ENCODE data around the gene MICAL3. TPM values are rescaled to one million over a fixed set of nuclear protein-coding genes. Genes with fewer than 3 reads are reported as not detected.
A peak's percentile ranks its signal among the peaks of the same experiment; 100 is the strongest.

The MICAL3 gene
- 186 and 197 TPM in 2 replicates for total RNA-seq (2011; cell fraction: chromatin; rRNA removed; ENCODE audit: low replicate concordance)
- total RNA-seq (2011; cell fraction: nucleolus; rRNA removed): 71.9 and 74.6 TPM in 2 replicates
- 116 and 129 TPM in 2 replicates for total RNA-seq (2011; cell fraction: nucleoplasm; rRNA removed)
- 9.5 and 14.0 TPM in 2 replicates for total RNA-seq (2014; rRNA removed)
- 15.7 and 17.8 TPM in 2 replicates for total RNA-seq (2014; rRNA removed; fragmentation: Illumina TruSeq; extraction: Trizol)
- total RNA-seq (2015; rRNA removed; fragmentation: Illumina TruSeq; extraction: Trizol): 9.3 and 10.3 TPM in 2 replicates
- total RNA-seq (2021): 32.1 and 36.0 TPM in 2 replicates
- polyA plus RNA-seq (2011; rRNA removed): 12.3 and 14.2 TPM in 2 replicates
- polyA plus RNA-seq (2011; cell fraction: cytosol; rRNA removed): 5.0 and 6.0 TPM in 2 replicates
- polyA plus RNA-seq (2011; cell fraction: nucleus; rRNA removed): 39.1 and 45.0 TPM in 2 replicates
- 16.9 and 18.8 TPM in 2 replicates for polyA plus RNA-seq (2012)
- polyA plus RNA-seq (2014; fragmentation: Illumina TruSeq; extraction: Trizol): 22.3 and 27.0 TPM in 2 replicates
- under 1 TPM; 0.53 to 0.56 TPM for polyA plus RNA-seq (2014; fragmentation: Nextera tagmentation; extraction: Ambion mirVana)
- polyA plus RNA-seq (2014; rRNA removed): 13.9 and 15.2 TPM in 2 replicates
- 30.0 and 32.4 TPM in 2 replicates for polyA minus RNA-seq (2011; rRNA and poly(A)+ RNA removed)
- polyA minus RNA-seq (2011; cell fraction: cytosol; rRNA and poly(A)+ RNA removed): 14.7 and 15.1 TPM in 2 replicates
- polyA minus RNA-seq (2011; cell fraction: nucleus; rRNA and poly(A)+ RNA removed): 25.6 and 42.9 TPM in 2 replicates
- Bru-seq, nascent RNA: percentile 69 among the genes with signal in this experiment
- percentile 67 among the genes with signal in this experiment for BruChase-seq, experiment 1, labeled RNA remaining after a 2-hour chase
- percentile 66 among the genes with signal in this experiment for BruChase-seq, experiment 2, labeled RNA remaining after a 6-hour chase
- long read RNA-seq, experiment 1, partial matches to known transcripts: 16 of 60 reads
- long read RNA-seq, experiment 1, other reads (novel, unspliced or antisense): 42 of 60 reads
- long read RNA-seq, experiment 2, partial matches to known transcripts: 2 of 12 reads
- long read RNA-seq, experiment 2, other reads (novel, unspliced or antisense): 9 of 12 reads
- long read RNA-seq, experiment 3, partial matches to known transcripts: 1 of 8 reads
- long read RNA-seq, experiment 3, other reads (novel, unspliced or antisense): 7 of 8 reads

GRCh38 chr22:18024276-18024939, at the start of gene MICAL3:
Gene MICAL3, minus strand, starts transcription at chr22:18024561. Its CDS starts 117,749 bp downstream, at chr22:17906812.
- FAIRE-seq (peak; percentile 26), DNase-seq (ENCODE audit: extremely low read depth in 1 of 4, low spot score in 3 of 4) (peak; percentile 68 to 85 (median 74)), ATAC-seq (peak; percentile 97)
- peak within 1 kb of the TSS in 1 of 2 experiments; percentile 80; a peak in 2 of 4 replicates for H3K9ac ChIP-seq (ENCODE audit: insufficient read depth in 1 of 2, low read depth in 2 of 2, low read length in 2 of 2)
- peak within 1 kb of the TSS; percentile 83 for H2AFZ ChIP-seq (ENCODE audit: low read depth, low read length)
- intact Hi-C loops (cut with micrococcal nuclease) (loop anchor here (5.0 to 10.0 kb wide), 4 partner anchors 80 to 190 kb away; no protein-coding TSS in a partner anchor), in situ Hi-C loops (cut with MboI) (no loop called here)
- no peaks in the 10 kb centered on the region for H3K9me3 ChIP-seq (replicated peaks; ENCODE audit: control insufficient read depth, insufficient read depth, low read depth, low read length)
- 9% methylated on average over 47 of the region's 56 CpGs for WGBS (ENCODE audit: insufficient coverage, low coverage, missing lambda C conversion rate)
- H3K9me1 ChIP-seq (ENCODE audit: control insufficient read depth, insufficient read depth, low read length): no peaks in the 10 kb centered on the region
- CTCF ChIA-PET (ENCODE audit: low intra/inter-chr PET ratio): interaction anchor here (0.7 to 1.5 kb wide), 4 partner anchors 113 to 195 kb away, joined by 3 to 7 read pairs (median 3); no protein-coding TSS in a partner anchor
- no peaks in the 10 kb centered on the region for H3K36me3 ChIP-seq (ENCODE audit: control insufficient read depth, insufficient read depth, low read length)
- POLR2A ChIA-PET: interaction anchor here (0.6 to 1.2 kb wide), 4 partner anchors 12 to 1997 kb away, joined by 3 to 8 read pairs (median 3); partner anchors contain the start of genes PEX26 and TANGO2
- 0 out of 2 replicates have a peak, but pooled peaks cover 6% of the 10 kb centered on the region for H4K20me1 ChIP-seq (replicated peaks; ENCODE audit: control insufficient read depth, insufficient read depth, low read length)
- BruUV-seq (replicated peaks): no TSS peak
- H3K79me2 ChIP-seq (ENCODE audit: control insufficient read depth, insufficient read depth, low read length): no peaks in the 10 kb centered on the region
- peak within 1 kb of the TSS; percentile 67 for H3K4me2 ChIP-seq (ENCODE audit: insufficient read depth, low read length)
- peak within 1 kb of the TSS; percentile 40 for H3K4me3 ChIP-seq
- H3K27me3 ChIP-seq (ENCODE audit: control insufficient read depth in 2 of 2, insufficient read depth in 2 of 2, low read length in 2 of 2): peaks cover 18 to 21% of the 10 kb centered on the region in 2 experiments; a peak in 4 of 5 replicates
- H3K4me1 ChIP-seq (replicated peaks in 1 of 2; ENCODE audit: control insufficient read depth in 2 of 2, insufficient read depth in 2 of 2, low read length in 2 of 2): peaks cover 6 to 14% of the 10 kb centered on the region in 2 experiments; a peak in 4 of 5 replicates
- H3K27ac ChIP-seq (ENCODE audit: extremely low read depth, low read depth, low read length): no peak within 1 kb of the TSS
- TF ChIP-seq FOSL1 (tag; conservative IDR thresholded peaks at IDR 0.05) (no peak), NR3C1 (CRISPR knock-in tag; IDR thresholded peaks at IDR 0.05) (no peak), SOX6 (IDR thresholded peaks at IDR 0.05) (no peak), TSC22D4 (tag; IDR thresholded peaks at IDR 0.05) (no peak), POLR2H (tag; IDR thresholded peaks at IDR 0.05; ENCODE audit: low read depth) (no peak), ZNF785 (CRISPR knock-in tag; IDR thresholded peaks at IDR 0.05) (no peak), SP2 (IDR thresholded peaks at IDR 0.05; ENCODE audit: extremely low read depth, low read depth, low read length, poor library complexity, severe bottlenecking) (peak; percentile 11), CEBPB (tag; IDR thresholded peaks at IDR 0.05) (no peak), UBTF (IDR thresholded peaks at IDR 0.05; ENCODE audit: borderline replicate concordance in 1 of 2, low read depth in 2 of 2, low read length in 2 of 2) (peak in 1 of 2 experiments; percentile 81; a peak in 1 of 4 replicates), MXD1 (CRISPR knock-in tag; IDR thresholded peaks at IDR 0.05; ENCODE audit: borderline replicate concordance, poor library complexity, severe bottlenecking) (no peak), PCBP1 (IDR thresholded peaks at IDR 0.05; ENCODE audit: low read depth, low read length, poor library complexity, severe bottlenecking) (peak; percentile 26), POLR2G (IDR thresholded peaks at IDR 0.05; ENCODE audit: low read depth, low read length) (0 out of 2 replicates have a peak, but pooled peaks have one; percentile 14)

All from K562 (cell line).